ENCODE data around the gene FXYD2. TPM values are rescaled to one million over a fixed set of nuclear protein-coding genes. Genes with fewer than 3 reads are reported as not detected.
"Not testable (repeated sequence)": the region's sequence is repeated elsewhere in the genome, so short reads cannot be mapped to it uniquely, and the experiment has no call there.

Gene FXYD2
- total RNA-seq, 1 donor from 2014 or later, result 44.6 TPM

GRCh38 chr11:117868088-117868487, 43.5 kb upstream of the FXYD2 start:
- Mint-ChIP-seq H3K27me3 (peaks cover 30% of the 10 kb centered on the region), H3K36me3 (ENCODE audit: low read depth) (no peaks in the 10 kb centered on the region), H3K4me1 (no peaks in the 10 kb centered on the region), H3K4me3 (no peak overlapping the region), H3K27ac (no peak overlapping the region), H3K9me3 (no peaks in the 10 kb centered on the region)
- ATAC-seq (ENCODE audit: low read depth) (no peak), DNase-seq (no peak)
- intact Hi-C loops (cut with micrococcal nuclease), result no loop called here
- TF ChIP-seq, protein P1, sequence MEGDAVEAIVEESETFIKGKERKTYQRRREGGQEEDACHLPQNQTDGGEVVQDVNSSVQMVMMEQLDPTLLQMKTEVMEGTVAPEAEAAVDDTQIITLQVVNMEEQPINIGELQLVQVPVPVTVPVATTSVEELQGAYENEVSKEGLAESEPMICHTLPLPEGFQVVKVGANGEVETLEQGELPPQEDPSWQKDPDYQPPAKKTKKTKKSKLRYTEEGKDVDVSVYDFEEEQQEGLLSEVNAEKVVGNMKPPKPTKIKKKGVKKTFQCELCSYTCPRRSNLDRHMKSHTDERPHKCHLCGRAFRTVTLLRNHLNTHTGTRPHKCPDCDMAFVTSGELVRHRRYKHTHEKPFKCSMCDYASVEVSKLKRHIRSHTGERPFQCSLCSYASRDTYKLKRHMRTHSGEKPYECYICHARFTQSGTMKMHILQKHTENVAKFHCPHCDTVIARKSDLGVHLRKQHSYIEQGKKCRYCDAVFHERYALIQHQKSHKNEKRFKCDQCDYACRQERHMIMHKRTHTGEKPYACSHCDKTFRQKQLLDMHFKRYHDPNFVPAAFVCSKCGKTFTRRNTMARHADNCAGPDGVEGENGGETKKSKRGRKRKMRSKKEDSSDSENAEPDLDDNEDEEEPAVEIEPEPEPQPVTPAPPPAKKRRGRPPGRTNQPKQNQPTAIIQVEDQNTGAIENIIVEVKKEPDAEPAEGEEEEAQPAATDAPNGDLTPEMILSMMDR (IDR thresholded peaks at IDR 0.05), result no peak
- ChIA-PET POLR2A (no interaction called here), CTCF (no interaction called here)

- Mint-ChIP-seq H3K27me3 (peaks cover 20% of the 10 kb centered on the region), H3K4me3 (no peak overlapping the region), H3K27ac (no peak overlapping the region), H3K36me3 (ENCODE audit: low read depth) (no peaks in the 10 kb centered on the region), H3K9me3 (no peaks in the 10 kb centered on the region), H3K4me1 (no peaks in the 10 kb centered on the region)
- DNase-seq (no peak), ATAC-seq (ENCODE audit: low read depth) (no peak)
- ChIA-PET CTCF (no interaction called here), POLR2A (no interaction called here)
- TF ChIP-seq, protein P1 (IDR thresholded peaks at IDR 0.05), result no peak
- intact Hi-C loops (cut with micrococcal nuclease), result no loop called here
Measured at GRCh38 chr11:117866526-117866925, 42.0 kb upstream of the FXYD2 start.

GRCh38 chr11:117865546-117865945, 41.0 kb upstream of the FXYD2 start:
- ATAC-seq (ENCODE audit: low read depth); H3K4me3 Mint-ChIP-seq; H3K36me3 Mint-ChIP-seq (ENCODE audit: low read depth); H3K27ac Mint-ChIP-seq; DNase-seq; intact Hi-C loops (cut with micrococcal nuclease); CTCF ChIA-PET; H3K4me1 Mint-ChIP-seq; H3K9me3 Mint-ChIP-seq; POLR2A ChIA-PET: not testable (repeated sequence)
- peaks cover 20% of the 10 kb centered on the region for H3K27me3 Mint-ChIP-seq

DNA sequence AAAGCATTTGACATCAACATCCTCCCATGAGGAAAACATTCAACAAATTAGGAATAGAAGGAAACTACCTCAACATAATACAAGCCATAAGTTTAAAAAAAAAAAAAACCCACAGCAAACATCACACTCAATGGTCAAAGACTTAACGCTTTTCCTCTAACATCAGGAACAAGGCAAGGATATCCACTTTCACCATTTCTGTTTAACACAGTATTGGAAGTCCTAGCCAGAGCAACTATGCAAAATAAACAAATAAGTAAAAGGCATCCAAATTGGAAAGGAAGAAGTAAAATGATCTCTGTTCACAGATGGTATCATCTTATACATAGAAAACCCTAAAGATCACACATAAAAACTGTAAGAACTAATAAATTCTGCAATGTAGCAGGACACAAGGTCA, 38.8 kb upstream of the FXYD2 start:
- intact Hi-C loops (cut with micrococcal nuclease), result no loop called here
- TF ChIP-seq, protein P1 (IDR thresholded peaks at IDR 0.05), result no peak
- Mint-ChIP-seq H3K27me3 (peaks cover 21% of the 10 kb centered on the region), H3K9me3 (no peaks in the 10 kb centered on the region), H3K4me1 (no peaks in the 10 kb centered on the region), H3K4me3 (no peak overlapping the region), H3K36me3 (ENCODE audit: low read depth) (no peaks in the 10 kb centered on the region), H3K27ac (no peak overlapping the region)
- ChIA-PET POLR2A (interaction anchor here (0.5 kb wide), 1 partner anchor 458 kb away, joined by 9 read pairs; no protein-coding TSS in a partner anchor), CTCF (no interaction called here)
- ATAC-seq (ENCODE audit: low read depth) (no peak), DNase-seq (no peak)

- no peak overlapping the region for H3K27ac Mint-ChIP-seq
- ChIA-PET POLR2A (interaction anchor here (0.5 kb wide), 1 partner anchor 459 kb away, joined by 9 read pairs; no protein-coding TSS in a partner anchor), CTCF (no interaction called here)
- H3K36me3 Mint-ChIP-seq (ENCODE audit: low read depth), result no peaks in the 10 kb centered on the region
- H3K9me3 Mint-ChIP-seq, result no peaks in the 10 kb centered on the region
- peaks cover 22% of the 10 kb centered on the region for H3K27me3 Mint-ChIP-seq
- no peak for ATAC-seq (ENCODE audit: low read depth)
- H3K4me1 Mint-ChIP-seq, result no peaks in the 10 kb centered on the region
- H3K4me3 Mint-ChIP-seq, result no peak overlapping the region
- TF ChIP-seq, protein P1 (IDR thresholded peaks at IDR 0.05), result no peak
- DNase-seq, result no peak
- intact Hi-C loops (cut with micrococcal nuclease), result no loop called here
Measured at GRCh38 chr11:117862753-117863152, 38.2 kb upstream of the FXYD2 start.

DNA sequence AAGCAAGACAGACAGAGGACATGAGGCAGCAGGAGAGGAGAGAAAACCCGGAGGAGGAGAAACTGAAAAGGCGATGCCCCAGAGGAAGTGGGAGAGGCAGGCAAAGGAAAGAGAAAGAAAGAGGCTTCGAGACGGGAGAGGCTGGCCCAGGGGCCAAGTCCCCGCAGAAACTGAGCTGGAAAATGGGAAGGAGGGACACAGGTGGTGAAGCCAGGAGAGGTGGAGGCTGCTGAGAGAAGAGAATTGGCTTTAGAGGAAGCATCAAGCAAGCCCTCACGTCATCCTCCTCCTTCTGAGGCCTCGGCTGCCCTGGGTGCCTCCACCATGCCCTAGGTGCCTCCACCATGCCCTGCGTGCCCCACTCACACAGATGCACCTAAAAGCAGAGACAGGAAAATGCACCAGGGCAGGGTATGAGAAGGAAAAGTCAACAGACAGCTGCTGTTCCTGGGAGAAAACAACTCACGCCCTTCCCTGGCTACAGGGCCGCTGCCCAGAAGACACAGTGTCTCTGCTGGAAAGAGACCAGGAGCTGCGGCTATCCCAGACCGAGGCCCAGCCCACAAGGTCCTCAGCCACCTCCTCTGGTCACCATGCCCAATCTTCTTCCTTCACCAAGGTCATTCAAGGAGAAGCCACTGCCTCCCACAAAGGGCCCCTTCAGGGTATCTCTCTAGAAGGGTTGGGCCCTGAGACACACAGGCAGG, 37.6 kb upstream of the FXYD2 start:
- Mint-ChIP-seq H3K36me3 (ENCODE audit: low read depth) (no peaks in the 10 kb centered on the region), H3K27ac (no peak overlapping the region), H3K4me1 (no peaks in the 10 kb centered on the region), H3K27me3 (peaks cover 18% of the 10 kb centered on the region), H3K4me3 (no peak overlapping the region), H3K9me3 (no peaks in the 10 kb centered on the region)
- ATAC-seq (ENCODE audit: low read depth) (no peak), DNase-seq (no peak)
- POLR2A ChIA-PET, result no interaction called here
- CTCF ChIA-PET, result no interaction called here
- intact Hi-C loops (cut with micrococcal nuclease), result no loop called here
- TF ChIP-seq, protein P1 (IDR thresholded peaks at IDR 0.05), result no peak
